ENCODE measurements around the gene HYKK.
A peak's percentile ranks its signal among the peaks of the same experiment; 100 is the strongest.
"Not testable (repeated sequence)": the region's sequence is repeated elsewhere in the genome, so short reads cannot be mapped to it uniquely, and the experiment has no call there.

The HYKK gene

DNA sequence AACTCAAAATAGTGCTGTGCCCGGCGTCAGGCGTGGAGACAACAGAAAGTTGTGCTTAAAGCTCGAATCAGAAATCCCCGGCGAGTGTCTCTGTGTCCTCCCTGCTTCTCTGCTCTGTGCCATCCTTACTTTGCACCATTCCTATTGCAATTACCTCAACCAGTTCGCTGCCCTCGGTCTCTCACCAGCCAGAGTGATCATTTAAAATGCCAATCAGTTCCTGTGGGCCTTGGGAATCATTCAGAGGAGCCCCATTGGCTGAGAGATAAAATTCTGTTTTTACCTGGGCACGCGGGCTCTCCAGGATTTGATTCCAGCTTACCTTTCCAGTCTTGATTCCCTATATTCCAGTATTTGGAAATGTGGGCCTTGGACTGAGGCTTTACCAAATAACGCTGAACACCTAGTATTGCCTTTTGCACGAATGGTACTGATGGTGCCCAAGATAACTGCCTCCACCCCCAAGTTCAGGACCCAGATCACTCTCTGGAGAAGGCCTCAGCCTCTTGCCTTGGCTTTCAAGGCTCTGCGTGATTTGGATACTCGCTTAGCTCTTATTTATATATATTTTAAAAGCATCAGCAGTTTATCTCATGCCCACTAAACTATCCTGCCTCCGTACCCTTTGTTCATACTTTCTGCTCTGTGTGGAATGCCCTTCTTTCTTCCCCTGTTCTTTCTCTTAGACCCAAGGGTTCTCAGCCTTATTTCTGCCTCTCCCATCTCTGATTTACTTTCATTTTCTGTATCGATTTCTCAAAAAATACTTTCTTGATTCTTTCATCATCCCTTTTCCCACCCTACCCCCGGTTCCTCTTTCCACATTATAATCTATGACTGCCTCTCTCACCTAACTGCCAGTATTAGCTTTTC, 33.7 kb downstream of the HYKK start:
- DNase-seq = peak; percentile 23

DNA sequence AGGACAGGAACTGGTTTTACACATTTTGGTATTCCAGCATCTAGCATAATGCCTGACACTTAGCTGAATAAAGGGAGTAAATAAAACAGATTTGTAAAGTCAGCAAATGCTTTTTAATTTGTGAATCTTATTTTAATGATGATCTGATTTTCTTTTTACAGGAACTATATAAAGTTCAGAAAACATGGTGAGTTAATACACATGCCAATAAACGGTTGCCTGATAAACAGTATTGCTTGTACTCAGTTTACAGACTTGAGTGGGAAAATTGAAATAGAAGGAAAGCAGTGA, 34.3 kb downstream of the HYKK start:
- DNase-seq = no peak

DNA sequence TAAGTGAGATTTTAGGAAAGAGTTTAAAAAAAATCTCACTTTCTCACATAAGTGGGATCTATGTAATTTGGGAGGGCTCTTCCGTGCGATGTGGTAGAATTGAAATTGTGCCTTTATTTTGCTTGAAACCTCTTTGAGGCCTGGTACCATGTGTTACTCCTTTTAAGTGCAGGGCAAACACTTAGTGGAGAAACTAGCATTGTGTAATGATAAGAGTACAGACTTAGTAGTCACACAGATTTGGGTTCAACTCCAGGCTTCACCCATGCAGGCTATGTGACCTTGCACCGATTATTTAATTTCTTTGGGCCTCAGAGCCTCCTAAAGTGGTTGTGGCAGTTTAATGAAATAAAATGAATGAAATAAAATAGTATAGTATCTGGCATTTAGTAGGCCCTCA, 35.3 kb downstream of the HYKK start:
- DNase-seq = no peak

DNA sequence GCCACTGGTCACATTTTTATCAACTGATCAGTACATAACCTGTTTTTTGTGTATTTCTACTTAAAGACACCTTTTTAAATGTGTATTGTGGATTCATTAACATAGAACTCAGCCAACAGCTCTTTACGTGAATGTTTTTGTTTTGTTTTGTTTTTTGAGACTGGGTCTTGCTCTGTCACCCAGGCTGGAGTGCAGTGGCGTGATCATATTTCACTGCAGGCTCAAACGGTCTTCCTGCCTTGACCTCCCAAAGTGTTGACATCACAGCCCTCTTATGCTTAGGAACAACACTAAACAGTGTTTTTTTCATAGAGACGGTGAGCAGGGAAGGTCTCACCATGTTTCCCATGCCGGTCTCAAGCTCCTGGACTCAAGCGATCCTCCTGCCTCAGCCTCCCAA, 42.8 kb downstream of the HYKK start:
- DNase-seq = no peak

DNA sequence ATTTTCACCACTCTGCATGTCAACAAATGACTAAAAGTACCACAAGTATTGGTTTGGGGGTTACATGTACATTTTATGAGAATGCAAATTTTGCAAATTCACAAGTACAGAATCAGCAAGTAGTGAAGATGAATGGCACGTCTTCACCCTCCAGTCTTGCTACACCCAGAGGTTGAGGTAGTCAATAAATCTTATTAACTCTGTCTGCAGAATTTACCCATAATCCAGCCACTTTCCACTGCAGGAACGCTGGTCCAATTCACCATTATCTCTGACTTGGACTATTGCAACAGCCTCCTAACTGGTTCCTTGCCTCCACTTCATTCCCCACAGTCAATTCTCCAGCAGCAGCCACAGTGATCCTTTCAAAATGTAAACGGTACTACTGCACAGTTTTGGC, 43.4 kb downstream of the HYKK start:
- DNase-seq = no peak

DNA sequence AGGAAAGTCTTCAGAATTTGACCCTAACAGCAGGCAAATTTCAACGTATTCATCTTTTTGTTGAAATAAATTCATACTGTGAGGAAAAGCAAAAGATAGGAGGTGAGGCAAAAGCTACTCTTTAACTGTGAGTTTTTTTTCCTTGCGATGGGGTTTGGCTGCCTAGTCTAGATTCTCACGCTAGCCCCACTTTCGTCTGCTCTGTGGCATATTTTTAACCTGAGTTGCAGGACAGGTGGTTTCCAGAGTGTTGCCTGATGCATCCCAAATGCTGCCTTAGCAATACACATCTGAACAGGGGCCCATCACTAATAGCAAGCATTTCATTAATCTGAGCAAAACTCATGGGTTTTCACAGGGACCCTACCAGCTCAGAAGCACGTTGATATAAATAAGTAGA, 44.5 kb downstream of the HYKK start:
- no peak for DNase-seq

DNA sequence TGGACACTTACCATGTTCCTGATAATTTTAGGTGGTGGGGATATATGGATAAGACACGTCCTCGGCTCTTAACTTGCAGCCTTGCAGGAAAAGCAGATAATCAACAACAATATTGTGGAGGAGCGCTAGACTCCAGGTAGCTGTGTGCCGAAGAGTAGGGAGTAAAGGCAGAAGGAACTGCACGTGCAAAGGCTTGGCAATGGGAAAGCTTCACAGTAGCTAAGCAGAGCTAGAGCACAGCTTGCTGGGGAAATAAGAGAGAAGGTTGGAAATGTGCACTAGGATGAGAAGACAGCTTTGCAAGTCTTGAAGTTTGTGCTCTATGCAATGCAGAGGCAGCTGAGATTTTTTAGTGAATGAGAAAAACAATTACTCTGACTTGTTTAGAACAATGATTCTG, 45.2 kb downstream of the HYKK start:
- DNase-seq = no peak

DNA sequence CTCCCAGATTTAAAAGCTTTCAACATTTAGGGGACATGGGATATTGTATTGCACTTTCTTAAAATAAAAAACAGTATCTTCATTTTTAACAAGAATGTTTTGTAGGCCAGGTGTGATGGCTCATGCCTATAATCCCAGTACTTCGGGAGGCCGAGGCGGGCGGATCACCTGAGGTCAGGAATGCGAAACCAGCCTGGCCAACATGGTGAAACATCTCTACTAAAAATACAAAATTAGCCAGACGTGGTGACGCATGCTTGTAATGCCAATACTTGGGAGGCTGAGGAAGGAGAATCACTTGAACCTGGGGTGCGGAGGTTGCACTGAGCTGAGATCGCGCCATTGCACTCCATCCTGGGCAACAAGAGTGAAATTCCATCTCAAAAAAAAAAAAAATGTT, 52.8 kb downstream of the HYKK start:
- DNase-seq = not testable (repeated sequence)

DNA sequence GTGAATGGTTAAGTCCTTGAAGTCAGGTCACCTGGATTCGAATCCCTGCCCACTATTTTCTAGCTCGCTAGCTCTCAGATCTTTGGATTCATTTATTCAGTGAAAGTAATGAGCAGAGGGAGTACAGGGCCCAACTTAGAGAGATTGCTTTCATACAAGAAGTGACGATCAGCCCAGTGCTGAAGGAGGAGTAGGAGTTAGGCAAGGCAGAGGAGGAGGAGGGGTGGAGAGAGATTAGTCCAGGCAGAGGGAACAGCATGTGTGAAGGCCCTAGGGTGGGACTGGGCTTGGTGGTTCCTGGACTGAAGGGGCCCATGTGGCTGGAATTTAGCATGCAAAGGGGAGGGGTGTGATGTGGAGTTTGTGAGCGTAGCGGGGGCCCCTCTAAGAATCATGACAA, 54.1 kb downstream of the HYKK start:
- DNase-seq = no peak

DNA sequence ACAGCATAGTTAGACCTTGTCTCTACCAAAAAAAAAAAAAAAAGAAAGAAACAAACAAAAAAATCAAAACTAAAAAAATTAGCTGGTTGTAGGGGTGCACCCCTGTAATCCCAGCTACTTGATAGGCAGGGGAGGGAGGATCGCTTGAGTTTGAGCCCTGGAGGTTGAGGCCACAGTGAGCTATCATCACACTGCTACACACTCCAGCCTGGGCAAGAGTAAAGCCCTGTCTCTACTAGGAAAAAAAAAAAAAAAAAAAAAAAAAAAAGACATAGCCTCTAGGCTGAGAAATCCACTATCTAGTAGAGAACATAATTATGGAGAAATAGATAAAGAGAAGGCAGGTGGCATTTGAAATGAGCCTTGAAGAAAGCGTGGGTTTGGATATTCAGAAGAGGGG, 55.7 kb downstream of the HYKK start:
- no peak for DNase-seq

DNA sequence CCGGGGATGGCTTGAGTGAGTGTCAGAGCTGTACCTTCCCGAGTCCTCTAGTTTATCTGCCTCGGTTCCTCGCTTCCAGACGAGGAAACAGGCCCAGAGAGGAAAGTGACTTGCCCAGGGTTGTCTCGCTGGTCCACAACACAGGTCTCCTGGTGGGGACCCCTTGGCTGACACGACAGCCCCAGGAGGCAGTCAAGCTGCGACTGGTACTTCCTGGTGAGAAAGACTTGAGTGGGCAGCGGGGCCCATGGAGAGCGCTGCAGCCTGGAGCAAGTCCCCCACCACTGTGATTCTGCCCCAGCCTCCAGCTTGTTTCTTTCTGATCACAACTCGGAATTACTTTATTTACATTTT, 57.3 kb downstream of the HYKK start:
- no peak for DNase-seq

DNA sequence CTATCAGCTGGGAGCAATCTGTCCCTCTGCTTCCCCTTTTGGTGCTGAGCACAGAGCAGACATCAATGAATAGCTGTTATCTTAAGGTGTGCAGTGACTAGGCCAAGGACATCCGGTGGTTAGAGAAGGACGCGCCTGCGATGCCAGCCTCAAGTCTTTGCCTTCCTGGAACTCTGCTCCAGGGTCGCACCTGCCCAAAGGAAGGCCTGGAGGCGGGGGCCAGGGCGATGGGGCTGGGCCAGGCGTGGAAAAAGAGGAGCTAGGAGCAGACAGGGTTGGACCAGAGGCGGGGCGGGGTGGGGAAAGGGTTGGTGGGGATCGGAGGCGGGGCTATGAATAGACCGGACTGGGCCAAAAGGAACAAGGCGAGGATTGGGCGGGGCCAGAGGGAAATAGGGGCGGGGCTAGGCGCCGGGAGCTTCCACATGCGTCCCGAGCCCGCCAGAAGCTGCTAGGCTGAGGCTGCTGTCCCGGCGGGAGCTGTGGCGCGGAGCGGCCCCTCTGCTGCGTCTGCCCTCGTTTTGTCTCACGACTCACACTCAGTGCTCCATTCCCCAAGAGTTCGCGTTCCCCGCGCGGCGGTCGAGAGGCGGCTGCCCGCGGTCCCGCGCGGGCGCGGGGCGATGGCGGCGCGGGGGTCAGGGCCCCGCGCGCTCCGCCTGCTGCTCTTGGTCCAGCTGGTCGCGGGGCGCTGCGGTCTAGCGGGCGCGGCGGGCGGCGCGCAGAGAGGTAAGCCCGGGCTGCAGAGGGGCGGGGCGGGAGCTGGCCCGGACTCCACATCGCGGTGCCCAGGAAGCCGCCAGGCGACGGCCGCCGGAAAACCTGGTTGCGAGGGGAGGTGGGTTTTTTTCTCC, 57.9 kb downstream of the HYKK start, which contains the start of gene CHRNA5:
Gene CHRNA5, plus strand, starts transcription at position 424 of the 854 bp plus-strand sequence. Its CDS starts 200 bp downstream, at position 624.
- DNase-seq = peak; percentile 66

DNA sequence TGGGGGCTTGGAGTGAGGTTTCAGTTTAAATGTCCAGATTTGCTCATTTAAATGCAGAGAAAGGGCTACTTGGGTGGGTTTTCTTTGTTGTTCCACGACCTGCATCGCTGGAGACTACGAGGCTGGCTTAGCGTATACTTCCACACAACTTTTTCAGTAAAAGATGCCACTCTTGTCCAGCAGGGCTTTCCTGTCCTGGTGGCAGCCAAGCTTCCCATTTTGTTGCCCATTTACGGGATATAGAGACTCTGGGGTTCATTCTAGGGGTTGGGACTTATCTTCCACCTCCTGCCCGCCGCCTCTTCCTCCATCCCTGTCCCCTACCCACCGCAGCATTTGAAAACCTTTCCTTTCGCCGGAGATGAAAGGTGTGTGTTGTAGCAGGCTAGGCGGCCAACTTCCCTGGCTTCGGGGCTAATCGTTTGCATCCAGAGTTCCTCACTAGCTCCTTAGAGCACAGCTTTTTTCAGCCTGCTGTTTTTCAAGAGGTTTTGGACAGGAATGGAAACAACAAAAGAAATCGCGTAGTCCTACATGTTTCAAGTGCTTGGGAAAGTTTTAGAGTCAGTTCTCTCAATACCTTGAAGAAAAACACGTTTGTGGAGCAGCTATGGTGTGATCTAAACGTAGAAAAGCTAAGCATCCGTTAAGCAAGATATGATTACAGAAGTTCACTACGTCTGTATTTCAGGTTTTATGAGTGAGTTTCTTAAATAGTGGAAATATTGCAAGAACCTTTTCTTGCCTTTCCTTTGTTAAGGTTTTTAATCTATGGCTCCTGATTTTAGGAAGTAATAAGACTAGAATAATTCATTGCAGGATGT, 58.8 kb downstream of the HYKK start:
- no peak for DNase-seq

DNA sequence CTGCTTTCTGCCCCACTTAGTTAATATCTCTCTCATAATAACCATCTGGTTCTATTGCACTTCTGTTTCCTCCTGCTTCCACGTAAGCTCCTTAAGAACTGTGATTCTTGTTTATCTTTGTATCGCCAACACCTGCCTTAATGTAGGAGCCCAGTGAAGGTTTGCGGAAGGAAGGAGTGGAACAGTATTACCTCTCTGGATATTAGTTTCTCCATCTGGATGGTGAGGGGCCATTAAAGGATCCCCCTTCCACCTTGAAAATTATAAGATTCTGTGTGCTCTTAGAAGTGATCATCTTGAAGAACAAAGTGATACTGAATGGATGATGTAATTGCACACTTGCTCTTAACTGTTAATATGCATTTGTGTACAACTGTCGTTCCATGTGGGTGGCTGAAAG, 60.2 kb downstream of the HYKK start:
- no peak for DNase-seq

DNA sequence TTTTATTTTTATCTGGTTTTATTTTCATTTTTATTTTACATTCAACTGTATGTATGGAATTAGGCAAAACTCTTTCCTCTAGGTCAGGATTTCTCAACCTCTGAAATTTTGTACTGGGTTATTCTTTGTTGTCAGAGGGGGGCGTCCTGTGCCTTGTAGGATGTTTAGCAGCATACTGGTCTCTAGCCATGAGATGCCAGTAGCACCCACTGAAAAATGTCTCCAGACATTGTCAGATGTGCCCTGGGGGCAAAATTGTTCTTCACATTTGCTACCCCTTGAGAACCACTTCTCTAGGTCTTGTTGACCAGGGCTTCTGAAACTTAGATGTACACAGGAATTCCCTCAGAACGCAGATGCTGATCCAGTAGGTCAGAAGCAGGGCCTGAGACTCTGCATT, 63.3 kb downstream of the HYKK start:
- no peak for DNase-seq

DNA sequence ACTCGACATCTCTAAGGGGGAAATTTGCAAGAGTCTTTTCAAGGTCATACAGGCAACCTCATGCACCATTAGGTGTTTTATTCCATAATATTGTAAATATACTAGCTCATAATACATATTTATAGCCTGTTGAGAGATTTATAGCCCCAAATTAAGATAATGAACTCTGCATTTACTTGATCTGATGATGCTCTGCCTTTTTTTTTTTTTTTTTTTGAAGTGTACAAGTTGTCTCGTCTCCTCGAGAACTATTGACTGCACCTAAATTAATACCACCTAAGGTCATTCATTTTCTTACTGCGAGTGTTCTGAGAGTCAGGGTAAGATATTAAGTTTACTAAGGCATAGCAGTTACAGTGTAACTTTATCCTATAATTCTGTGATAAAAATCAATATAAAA, 64.0 kb downstream of the HYKK start:
- no peak for DNase-seq

DNA sequence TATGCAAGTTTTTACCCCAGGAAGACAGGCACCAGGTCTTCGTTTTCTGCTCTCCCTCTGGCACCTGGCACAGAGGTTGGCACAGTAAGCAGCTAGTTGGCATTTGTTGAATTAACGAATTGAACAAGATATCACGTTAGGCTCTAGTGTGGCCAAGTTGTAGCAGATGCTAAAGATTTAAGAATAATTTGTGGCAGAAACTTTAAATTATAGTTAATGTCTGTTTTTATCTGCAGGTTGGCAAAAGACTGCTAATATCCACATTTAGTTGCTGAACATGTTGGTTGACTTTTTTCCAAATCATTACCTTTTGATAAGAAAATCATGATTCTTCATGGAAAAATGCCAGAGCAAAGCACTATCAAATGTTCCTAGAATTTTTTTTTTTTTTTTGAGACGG, 66.0 kb downstream of the HYKK start:
- no peak for DNase-seq

DNA sequence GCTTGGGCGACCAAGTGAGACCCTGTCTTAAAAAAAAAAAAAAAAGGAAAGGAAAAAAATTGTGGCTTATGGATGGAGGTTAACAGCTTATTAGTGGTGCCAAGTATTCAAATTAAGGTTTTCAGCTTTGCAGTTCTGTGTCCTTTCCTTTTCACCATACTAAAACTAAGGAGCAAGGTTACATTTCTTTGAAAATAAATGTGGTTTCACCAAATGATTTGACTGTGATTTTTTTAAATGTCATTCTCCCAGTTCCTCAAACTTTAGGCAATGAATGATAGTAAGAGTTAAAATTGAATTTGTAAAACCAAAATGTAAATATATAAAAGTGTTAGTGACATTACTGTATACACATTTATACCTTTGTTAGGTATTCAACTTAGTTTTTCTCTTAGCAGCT, 67.6 kb downstream of the HYKK start:
- no peak for DNase-seq

Measured in stimulated activated CD4-positive, alpha-beta T cell treated with anti-CD3 and anti-CD28 coated beads, Interleukin-4, amount 100 ng/mL, for 24 hours (primary cell).